BLaER1 treated with 17β-estradiol and CSF1 and Interleukin-3, amounts not matched to agents 10 nM and 100 nM (cell line): ENCODE data around the gene PLEKHN1.

Experiments used
- H3K27ac ChIP-seq, 11 experiments: shearing (Covaris generic); formaldehyde crosslinking; 2 replicates each; pipeline ENCODE4 v1.8.1; 2022
- H3K27me3 ChIP-seq, 11 experiments: shearing (Covaris generic); formaldehyde crosslinking; 2 replicates each; pipeline ENCODE4 v1.8.1; 2022
- H3K36me3 ChIP-seq, 11 experiments: shearing (Covaris generic); formaldehyde crosslinking; 2 replicates each; pipeline ENCODE4 v1.8.1; 2022
- H3K4me1 ChIP-seq, 10 experiments: shearing (Covaris generic); formaldehyde crosslinking; 2 replicates each; pipeline ENCODE4 v1.8.1; 2022
- H3K4me2 ChIP-seq, 11 experiments: shearing (Covaris generic); formaldehyde crosslinking; 2 replicates each; pipeline ENCODE4 v1.8.1; 2022
- H3K4me3 ChIP-seq, 10 experiments: shearing (Covaris generic); formaldehyde crosslinking; 2 replicates each; pipeline ENCODE4 v1.8.1; 2022
- H3K9ac ChIP-seq, 11 experiments: shearing (Covaris generic); formaldehyde crosslinking; 2 replicates each; pipeline ENCODE4 v1.8.1; 2022
- H3K9me3 ChIP-seq, 11 experiments: shearing (Covaris generic); formaldehyde crosslinking; replicated peaks in 1 of 11; 2 replicates each; pipeline ENCODE4 v1.8.1; 2022
- H4K20me1 ChIP-seq, 11 experiments: shearing (Covaris generic); formaldehyde crosslinking; 2 replicates each; pipeline ENCODE4 v1.8.1; 2022
- Cebpa-rat ChIP-seq, 11 experiments: shearing (Covaris generic); IDR thresholded peaks; 2 replicates each; pipeline ENCODE4 v1.8.1; 2022

Gene PLEKHN1

GRCh38 chr1:966135-966703 is at the start of gene PLEKHN1:
PLEKHN1 (plus strand) TSS chr1:966482; CDS start chr1:966532, 50 bp downstream.
- Histone ChIP-seq H3K27me3 (peaks cover 7 to 37% (median 21%) of the 10 kb centered on the region in 11 experiments), H3K27ac (peak within 1 kb of the TSS in 8 of 11 experiments; percentile 21 to 75 (median 44); a peak in 12 of 22 replicates), H3K9ac (peak within 1 kb of the TSS; percentile 45 to 76 (median 69)), H3K36me3 (peaks cover 11 to 31% (median 22%) of the 10 kb centered on the region in 11 experiments), H3K4me2 (peak within 1 kb of the TSS; percentile 87 to 100 (median 98)), H4K20me1 (peaks cover 0 to 54% (median 18%) of the 10 kb centered on the region in 11 experiments; a peak in 17 of 22 replicates), H3K4me3 (peak within 1 kb of the TSS; percentile 52 to 73 (median 62)), H3K9me3 (no peaks in the 10 kb centered on the region), H3K4me1 (peaks cover 24 to 36% (median 27%) of the 10 kb centered on the region in 10 experiments)
- TF ChIP-seq Cebpa-rat (IDR thresholded peaks at IDR 0.05): no peak

- Histone ChIP-seq H3K36me3 (no peaks in the 10 kb centered on the region), H4K20me1 (peaks cover 0 to 91% (median 26%) of the 10 kb centered on the region in 11 experiments; a peak in 15 of 22 replicates), H3K27ac (no peak overlapping the region), H3K4me2 (peak overlapping the region in 5 of 11 experiments; percentile 3 to 100 (median 16); a peak in 4 of 22 replicates), H3K4me1 (peaks cover 29 to 98% (median 77%) of the 10 kb centered on the region in 10 experiments), H3K4me3 (no peak overlapping the region), H3K9ac (no peak overlapping the region), H3K9me3 (no peaks in the 10 kb centered on the region), H3K27me3 (peaks cover 4 to 100% (median 7%) of the 10 kb centered on the region in 11 experiments; a peak in 21 of 22 replicates)
- TF ChIP-seq Cebpa-rat (IDR thresholded peaks at IDR 0.05): no peak
Observed at GRCh38 chr1:917076-917459, 49.2 kb upstream of the PLEKHN1 start.

GRCh38 chr1:917466-918091 is 48.7 kb upstream of the PLEKHN1 start:
- Histone ChIP-seq H3K4me3 (no peak overlapping the region), H3K27me3 (peaks cover 9 to 100% (median 12%) of the 10 kb centered on the region in 11 experiments), H3K4me1 (peaks cover 32 to 98% (median 77%) of the 10 kb centered on the region in 10 experiments), H3K9ac (no peak overlapping the region), H3K9me3 (no peaks in the 10 kb centered on the region), H3K4me2 (peak overlapping the region in 5 of 11 experiments; percentile 3 to 100 (median 99); a peak in 6 of 22 replicates), H4K20me1 (peaks cover 0 to 91% (median 26%) of the 10 kb centered on the region in 11 experiments; a peak in 14 of 22 replicates), H3K27ac (no peak overlapping the region), H3K36me3 (no peaks in the 10 kb centered on the region)
- no peak for TF ChIP-seq Cebpa-rat (IDR thresholded peaks at IDR 0.05)

GRCh38 chr1:918353-918752 is 47.9 kb upstream of the PLEKHN1 start:
- no peaks in the 10 kb centered on the region for H3K36me3 ChIP-seq
- no peak overlapping the region for H3K27ac ChIP-seq
- no peaks in the 10 kb centered on the region for H3K9me3 ChIP-seq
- peaks cover 32 to 98% (median 77%) of the 10 kb centered on the region in 10 experiments for H3K4me1 ChIP-seq
- peak overlapping the region in 5 of 11 experiments; percentile 99 to 100 (median 99); a peak in 10 of 22 replicates for H3K4me2 ChIP-seq
- peaks cover 17 to 100% (median 20%) of the 10 kb centered on the region in 11 experiments for H3K27me3 ChIP-seq
- no peak overlapping the region for H3K9ac ChIP-seq
- H4K20me1 ChIP-seq: peaks cover 0 to 92% (median 34%) of the 10 kb centered on the region in 11 experiments; a peak in 17 of 22 replicates
- TF ChIP-seq Cebpa-rat (IDR thresholded peaks at IDR 0.05): no peak
- H3K4me3 ChIP-seq: no peak overlapping the region

- peaks cover 33 to 96% (median 76%) of the 10 kb centered on the region in 10 experiments for H3K4me1 ChIP-seq
- H4K20me1 ChIP-seq: peaks cover 0 to 94% (median 37%) of the 10 kb centered on the region in 11 experiments; a peak in 17 of 22 replicates
- peaks cover 22 to 100% (median 25%) of the 10 kb centered on the region in 11 experiments for H3K27me3 ChIP-seq
- H3K9ac ChIP-seq: no peak overlapping the region
- peak overlapping the region in 6 of 11 experiments; percentile 99 to 100 (median 99); a peak in 11 of 22 replicates for H3K4me2 ChIP-seq
- TF ChIP-seq Cebpa-rat (IDR thresholded peaks at IDR 0.05): no peak
- no peak overlapping the region for H3K4me3 ChIP-seq
- H3K27ac ChIP-seq: no peak overlapping the region
- H3K36me3 ChIP-seq: no peaks in the 10 kb centered on the region
- H3K9me3 ChIP-seq: no peaks in the 10 kb centered on the region
Observed at GRCh38 chr1:918843-919242, 47.4 kb upstream of the PLEKHN1 start.

- Histone ChIP-seq H3K4me3 (no peak overlapping the region), H3K27me3 (peaks cover 27 to 100% (median 30%) of the 10 kb centered on the region in 11 experiments), H3K36me3 (no peaks in the 10 kb centered on the region), H4K20me1 (peaks cover 0 to 97% (median 42%) of the 10 kb centered on the region in 11 experiments; a peak in 19 of 22 replicates), H3K9me3 (no peaks in the 10 kb centered on the region), H3K4me1 (peaks cover 35 to 95% (median 75%) of the 10 kb centered on the region in 10 experiments), H3K9ac (no peak overlapping the region), H3K4me2 (peak overlapping the region in 9 of 11 experiments; percentile 99 to 100 (median 99); a peak in 15 of 22 replicates), H3K27ac (no peak overlapping the region)
- TF ChIP-seq Cebpa-rat (IDR thresholded peaks at IDR 0.05): no peak
Observed at GRCh38 chr1:919271-919872, 46.9 kb upstream of the PLEKHN1 start.

GRCh38 chr1:920010-920409 is 46.3 kb upstream of the PLEKHN1 start:
- H3K36me3 ChIP-seq: no peaks in the 10 kb centered on the region
- peaks cover 0 to 99% (median 48%) of the 10 kb centered on the region in 11 experiments; a peak in 19 of 22 replicates for H4K20me1 ChIP-seq
- peak overlapping the region; percentile 69 to 100 (median 99); a peak in 20 of 22 replicates for H3K4me2 ChIP-seq
- peaks cover 38 to 95% (median 76%) of the 10 kb centered on the region in 10 experiments for H3K4me1 ChIP-seq
- no peak overlapping the region for H3K27ac ChIP-seq
- peaks cover 33 to 100% (median 37%) of the 10 kb centered on the region in 11 experiments for H3K27me3 ChIP-seq
- H3K9me3 ChIP-seq: no peaks in the 10 kb centered on the region
- H3K4me3 ChIP-seq: no peak overlapping the region; a peak in 1 of 20 replicates
- H3K9ac ChIP-seq: no peak overlapping the region
- TF ChIP-seq Cebpa-rat (IDR thresholded peaks at IDR 0.05): no peak

GRCh38 chr1:920521-920920 is 45.8 kb upstream of the PLEKHN1 start:
- Histone ChIP-seq H3K9me3 (no peaks in the 10 kb centered on the region), H3K4me3 (peak overlapping the region in 5 of 10 experiments; percentile 8 to 48 (median 22); a peak in 3 of 20 replicates), H3K27ac (no peak overlapping the region), H4K20me1 (peaks cover 0 to 99% (median 49%) of the 10 kb centered on the region in 11 experiments; a peak in 20 of 22 replicates), H3K27me3 (peaks cover 39 to 100% (median 42%) of the 10 kb centered on the region in 11 experiments), H3K36me3 (no peaks in the 10 kb centered on the region), H3K9ac (peak overlapping the region in 1 of 11 experiments; percentile 29; a peak in 2 of 22 replicates), H3K4me1 (peaks cover 43 to 95% (median 76%) of the 10 kb centered on the region in 10 experiments), H3K4me2 (peak overlapping the region; percentile 69 to 100 (median 99))
- no peak for TF ChIP-seq Cebpa-rat (IDR thresholded peaks at IDR 0.05)
